Activated CD8-positive, alpha-beta memory T cell treated with anti-CD3 and anti-CD28 coated beads for 24 hours (primary cell): ENCODE results near the gene IMMP1L.

Experiments used
- DNase-seq: peaks from one replicate; pipeline ENCODE4 v3.0.0-alpha.2; 2020

IMMP1L gene

GRCh38 chr11:31464436-31464835, 45.0 kb downstream of the IMMP1L start:
- DNase-seq, result no peak

GRCh38 chr11:31455177-31455576, 54.2 kb downstream of the IMMP1L start:
- no peak for DNase-seq

- no peak for DNase-seq
These were observed 58.6 kb downstream of the IMMP1L start for GRCh38 chr11:31450841-31451240.

GRCh38 chr11:31449040-31449439, 60.4 kb downstream of the IMMP1L start:
- no peak for DNase-seq

GRCh38 chr11:31445621-31446020, 63.8 kb downstream of the IMMP1L start:
- DNase-seq, result no peak

GRCh38 chr11:31443802-31444201, 65.6 kb downstream of the IMMP1L start:
- DNase-seq, result no peak

GRCh38 chr11:31442086-31442485, 67.3 kb downstream of the IMMP1L start:
- DNase-seq, result no peak

- no peak for DNase-seq
These were observed 68.1 kb downstream of the IMMP1L start for GRCh38 chr11:31441296-31441695.

- DNase-seq, result no peak
These were observed 71.5 kb downstream of the IMMP1L start for GRCh38 chr11:31437742-31438435.

GRCh38 chr11:31433851-31434250, 75.6 kb downstream of the IMMP1L start:
- DNase-seq, result no peak

GRCh38 chr11:31424652-31425051, 84.8 kb downstream of the IMMP1L start:
- DNase-seq, result no peak

GRCh38 chr11:31422703-31423102, 86.7 kb downstream of the IMMP1L start:
- no peak for DNase-seq

GRCh38 chr11:31421820-31422219, 87.6 kb downstream of the IMMP1L start:
- no peak for DNase-seq

- DNase-seq, result no peak
These were observed 89.8 kb downstream of the IMMP1L start for GRCh38 chr11:31419669-31420068.

- DNase-seq, result no peak
These were observed 90.3 kb downstream of the IMMP1L start for GRCh38 chr11:31419138-31419537.

GRCh38 chr11:31417816-31418215, 91.6 kb downstream of the IMMP1L start:
- no peak for DNase-seq

- no peak for DNase-seq
These were observed 92.1 kb downstream of the IMMP1L start for GRCh38 chr11:31417357-31417756.

- DNase-seq, result no peak
These were observed 94.0 kb downstream of the IMMP1L start for GRCh38 chr11:31415435-31415834.

- DNase-seq, result no peak
These were observed 95.1 kb downstream of the IMMP1L start for GRCh38 chr11:31414338-31414737.

- no peak for DNase-seq
These were observed 96.5 kb downstream of the IMMP1L start for GRCh38 chr11:31412946-31413345.

- no peak for DNase-seq
These were observed 101.2 kb downstream of the IMMP1L start for GRCh38 chr11:31408201-31408600.

- DNase-seq, result no peak
These were observed 104.8 kb downstream of the IMMP1L start for GRCh38 chr11:31404614-31405013.

GRCh38 chr11:31397239-31397834, 112.1 kb downstream of the IMMP1L start:
- no peak for DNase-seq

- DNase-seq, result no peak
These were observed 122.0 kb downstream of the IMMP1L start for GRCh38 chr11:31387379-31387778.

GRCh38 chr11:31383116-31383515, 126.3 kb downstream of the IMMP1L start:
- no peak for DNase-seq
